HG03280 (cell line): ENCODE results near the gene PNKP.

ENCODE experiments used
- ATAC-seq: cut with Tn5 transposase; IDR thresholded peaks from one replicate; pipeline ENCODE4 v1.9.1; 2021; ENCODE audit warnings: mild to moderate bottlenecking, moderate library complexity; ENCODE audit not compliant: unreplicated experiment

PNKP gene

DNA sequence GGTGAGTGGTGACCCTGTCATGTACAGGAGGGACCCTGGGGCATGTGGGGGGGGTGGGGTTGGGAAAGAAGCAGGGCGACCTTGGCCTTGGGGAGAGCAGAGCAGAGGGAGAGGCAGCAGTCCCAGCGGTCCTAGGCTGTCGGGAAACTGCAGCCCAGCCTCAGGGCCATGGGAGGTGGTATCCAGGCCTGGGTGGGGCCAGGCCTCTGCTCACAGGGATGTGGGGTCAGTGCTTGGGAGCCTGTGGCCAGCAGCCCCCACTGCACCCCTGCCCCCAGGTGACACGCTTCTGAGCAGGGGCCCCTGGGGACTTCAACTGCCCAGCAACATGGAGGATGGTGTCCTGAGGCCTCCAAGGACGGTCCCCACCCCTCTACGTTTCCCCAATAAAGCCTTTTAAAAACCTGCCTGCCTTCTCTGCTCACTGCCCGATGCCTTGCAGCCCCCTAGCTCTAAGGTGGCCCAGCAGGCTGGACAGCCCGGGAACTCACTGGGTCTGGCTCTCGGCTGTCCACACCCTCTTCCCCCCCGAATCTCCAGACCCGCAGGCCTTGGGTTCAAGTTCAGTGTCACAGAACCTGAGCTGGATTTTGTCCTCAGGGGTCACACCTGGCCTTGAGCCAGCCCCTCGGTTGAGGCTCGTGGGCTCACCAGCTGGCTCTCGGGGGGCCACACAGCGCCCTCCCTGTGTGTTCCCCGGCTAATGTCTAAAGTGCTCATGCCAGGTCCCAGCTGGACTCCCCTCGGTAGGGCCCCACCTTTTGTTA is 6.9 kb downstream of the PNKP start:
- no peak for ATAC-seq

DNA sequence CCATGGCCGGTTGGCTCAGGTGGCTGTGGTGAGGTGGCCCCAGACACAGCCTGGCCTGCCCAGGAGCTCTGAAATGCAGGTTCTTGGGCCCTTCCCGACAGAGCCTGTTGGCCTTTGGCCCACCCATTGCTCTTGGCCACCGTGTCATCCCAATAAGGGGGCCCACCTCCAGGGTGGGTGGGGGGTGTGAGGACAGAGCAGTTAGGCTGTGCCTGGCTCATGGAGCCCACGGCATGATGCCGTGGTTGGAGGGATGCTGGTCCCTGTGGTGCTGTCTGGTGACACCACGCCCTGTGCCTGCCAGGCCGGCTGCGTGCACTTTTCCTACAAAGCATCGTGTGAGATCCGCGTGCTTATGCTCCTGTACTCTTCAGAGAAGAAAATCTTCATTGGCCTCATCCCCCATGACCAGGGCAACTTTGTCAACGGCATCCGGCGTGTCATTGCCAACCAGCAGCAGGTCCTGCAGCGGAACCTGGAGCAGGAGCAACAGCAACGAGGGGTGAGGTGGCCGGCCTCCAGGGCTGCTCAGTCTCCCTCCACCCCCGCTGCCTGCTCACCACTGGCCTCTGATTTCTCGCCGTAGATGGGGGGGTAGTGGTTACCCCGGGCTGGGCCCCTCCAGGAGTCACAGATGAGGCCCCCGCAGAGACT is 7.6 kb downstream of the PNKP start:
- ATAC-seq, result no peak

DNA sequence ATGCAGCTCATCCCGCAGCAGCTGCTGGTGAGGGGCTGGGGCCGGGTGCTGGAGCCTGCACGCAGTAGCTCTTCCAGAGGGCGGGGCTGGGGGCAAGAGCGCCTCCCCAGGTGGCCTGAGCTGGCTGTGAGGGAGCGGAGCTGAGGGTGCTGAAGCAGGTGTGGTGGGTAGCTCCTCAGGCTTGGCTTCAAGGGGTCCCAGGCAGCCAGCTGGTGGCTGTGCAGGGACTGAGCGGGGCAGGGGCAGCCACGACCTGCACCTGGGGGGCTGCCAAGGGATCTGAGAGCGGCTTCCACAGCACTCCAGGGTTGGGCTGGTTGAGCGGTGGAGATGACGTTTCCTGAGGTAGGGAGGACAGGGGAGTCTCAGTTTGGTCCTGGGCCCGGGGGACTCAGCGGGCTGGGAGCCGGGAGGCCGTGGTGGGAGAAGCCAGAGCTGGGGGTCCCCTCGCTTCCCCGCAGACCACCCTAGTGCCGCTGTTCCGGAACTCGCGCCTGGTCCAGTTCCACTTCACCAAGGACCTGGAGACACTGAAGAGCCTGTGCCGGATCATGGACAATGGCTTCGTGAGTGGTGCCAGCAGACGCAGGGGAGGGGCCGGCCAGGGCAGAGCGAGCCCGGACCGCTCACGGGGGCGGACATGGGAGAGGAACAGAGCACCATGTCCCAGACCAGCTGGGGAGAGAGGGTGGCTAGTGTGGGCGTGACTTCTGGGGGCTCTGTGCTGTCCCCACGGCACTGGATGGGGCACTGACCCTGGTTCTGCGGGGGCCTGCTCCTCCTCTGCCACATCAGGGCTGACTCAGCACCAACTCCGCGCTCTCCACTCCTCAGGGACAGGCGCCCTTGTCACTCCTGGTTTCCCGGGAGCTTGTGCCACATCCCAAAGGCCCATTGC is 9.0 kb downstream of the PNKP start:
- ATAC-seq, result no peak

DNA sequence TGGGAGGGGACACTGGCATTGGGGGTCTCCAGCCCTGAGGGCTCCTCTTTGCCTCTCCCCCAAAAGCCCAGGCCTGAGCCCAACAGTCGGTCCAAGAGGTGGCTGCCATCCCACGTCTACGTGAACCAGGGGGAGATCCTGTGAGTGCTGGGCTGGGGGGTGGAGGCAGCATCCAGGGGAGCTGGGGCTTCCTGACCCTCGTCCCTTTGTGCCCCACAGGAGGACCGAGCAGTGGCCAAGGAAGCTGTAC is 9.6 kb downstream of the PNKP start:
- no peak for ATAC-seq

DNA sequence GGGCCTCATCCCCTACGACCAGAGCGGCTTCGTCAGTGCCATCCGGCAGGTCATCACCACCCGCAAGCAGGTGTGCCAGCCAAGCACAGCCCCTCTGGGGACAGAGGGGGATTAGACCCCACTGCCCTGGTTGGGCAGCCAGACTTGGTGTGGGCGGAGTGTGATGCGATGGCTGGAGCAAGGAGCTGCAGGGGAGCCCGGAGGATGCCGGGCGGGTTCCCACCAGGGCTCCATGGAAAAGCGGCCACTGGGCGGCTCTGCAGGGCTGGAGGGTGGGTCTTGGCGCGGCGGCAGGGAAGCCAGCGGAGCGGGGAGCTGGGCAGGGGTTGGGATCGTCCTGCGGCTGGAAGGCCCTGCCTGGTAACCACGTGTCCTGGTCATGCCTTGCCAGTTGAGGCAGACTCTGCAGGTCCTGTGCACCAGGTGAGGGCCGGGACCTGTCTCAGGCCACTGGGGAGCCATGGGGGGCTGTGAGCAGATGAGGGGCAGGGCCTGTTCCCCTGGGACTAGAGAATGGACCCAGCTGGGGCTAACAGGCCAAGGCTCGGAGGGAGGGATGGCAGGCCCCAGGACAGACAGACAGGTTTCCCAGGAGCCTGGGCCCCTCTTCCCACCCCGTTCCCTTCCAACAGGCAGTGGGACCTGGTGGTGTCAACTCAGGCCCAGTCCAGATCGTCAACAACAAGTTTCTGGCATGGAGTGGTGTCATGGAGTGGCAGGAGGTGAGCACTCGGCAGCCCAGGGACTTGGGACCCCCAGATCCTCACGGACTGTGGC is 10.1 kb downstream of the PNKP start:
- ATAC-seq, result no peak

DNA sequence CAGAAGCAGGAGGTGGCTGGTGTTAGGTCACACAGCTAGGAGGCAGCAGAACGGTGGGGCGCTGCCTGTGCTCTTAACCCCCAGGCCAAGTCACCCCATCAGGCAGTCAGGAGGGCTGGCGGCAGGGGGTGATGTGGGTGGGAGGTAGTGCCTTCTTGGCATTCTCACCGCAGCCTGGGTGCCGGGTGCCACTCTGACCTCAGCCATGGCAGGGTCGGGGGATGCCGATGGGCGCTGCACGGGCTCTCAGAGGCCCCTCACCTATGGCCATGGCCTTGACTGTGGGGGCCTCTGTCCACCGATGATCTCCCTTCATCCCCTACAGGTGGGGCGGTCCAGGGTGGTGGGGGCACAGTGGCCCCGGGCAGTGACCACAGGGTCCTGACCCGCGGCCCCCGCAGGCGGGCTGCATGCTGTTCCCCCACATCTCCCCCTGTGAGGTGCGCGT is 10.8 kb downstream of the PNKP start:
- ATAC-seq, result no peak

DNA sequence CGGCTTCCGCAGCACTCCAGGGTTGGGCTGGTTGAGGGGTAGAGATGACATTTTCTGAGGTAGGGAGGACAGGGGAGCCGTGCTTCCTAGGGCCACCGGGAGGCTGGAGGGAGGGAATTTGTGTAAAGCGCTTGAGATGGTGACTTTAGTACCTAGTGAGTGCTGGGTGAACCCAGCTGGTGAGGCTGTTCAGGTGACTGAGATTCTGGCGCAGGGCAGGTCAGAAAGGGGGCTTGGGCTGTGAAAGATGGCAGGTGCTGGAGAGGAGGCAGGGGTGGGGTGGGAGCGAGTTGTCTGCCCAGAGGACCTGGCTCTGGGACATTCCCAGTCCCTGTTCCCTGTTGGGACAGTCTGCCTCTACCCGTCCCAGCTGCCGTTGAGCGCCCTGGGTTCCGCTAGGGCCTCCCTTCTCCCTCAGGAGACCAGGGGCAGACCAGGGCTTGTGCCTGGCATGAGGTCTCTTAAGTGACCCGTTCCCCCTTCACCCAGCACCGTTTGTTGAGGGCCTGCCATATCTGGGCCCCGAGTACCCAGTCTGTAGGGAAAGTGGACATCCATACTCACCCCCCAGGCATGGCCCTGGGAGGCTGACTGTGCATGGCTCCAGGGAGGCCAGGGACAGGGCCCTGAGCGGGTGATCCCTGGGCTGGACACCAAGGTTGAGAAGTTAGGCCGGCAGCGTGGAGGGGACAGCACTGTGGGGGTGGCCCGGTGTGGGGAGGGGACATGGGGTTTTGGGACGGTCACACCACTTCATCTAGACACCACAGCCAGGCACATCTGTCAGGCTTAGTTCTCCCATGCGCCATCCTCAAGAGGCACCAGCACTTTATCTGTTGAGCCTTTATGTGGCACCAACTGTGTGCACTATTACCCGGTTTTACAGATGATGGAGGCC is 11.5 kb downstream of the PNKP start:
- ATAC-seq, result no peak

DNA sequence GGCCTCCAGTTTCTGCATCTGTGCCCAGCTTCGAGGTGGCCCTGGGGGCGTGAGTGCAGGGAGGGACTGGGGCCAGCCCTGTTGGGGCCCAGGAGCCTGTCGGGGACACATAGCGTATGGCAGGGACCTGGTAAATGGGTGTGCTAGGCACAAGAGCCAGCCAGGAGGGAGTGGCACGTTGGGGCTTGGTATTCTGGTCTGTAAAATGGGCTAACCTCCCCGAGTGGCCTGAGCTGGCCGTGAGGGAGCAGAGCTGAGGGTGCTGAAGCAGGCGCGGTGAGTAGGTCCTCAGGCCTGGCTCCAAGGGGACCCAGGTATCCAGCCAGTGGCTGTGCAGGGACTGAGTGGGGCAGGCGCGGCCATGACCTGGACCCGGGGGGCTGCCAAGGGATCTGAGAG is 12.1 kb downstream of the PNKP start:
- no peak for ATAC-seq

DNA sequence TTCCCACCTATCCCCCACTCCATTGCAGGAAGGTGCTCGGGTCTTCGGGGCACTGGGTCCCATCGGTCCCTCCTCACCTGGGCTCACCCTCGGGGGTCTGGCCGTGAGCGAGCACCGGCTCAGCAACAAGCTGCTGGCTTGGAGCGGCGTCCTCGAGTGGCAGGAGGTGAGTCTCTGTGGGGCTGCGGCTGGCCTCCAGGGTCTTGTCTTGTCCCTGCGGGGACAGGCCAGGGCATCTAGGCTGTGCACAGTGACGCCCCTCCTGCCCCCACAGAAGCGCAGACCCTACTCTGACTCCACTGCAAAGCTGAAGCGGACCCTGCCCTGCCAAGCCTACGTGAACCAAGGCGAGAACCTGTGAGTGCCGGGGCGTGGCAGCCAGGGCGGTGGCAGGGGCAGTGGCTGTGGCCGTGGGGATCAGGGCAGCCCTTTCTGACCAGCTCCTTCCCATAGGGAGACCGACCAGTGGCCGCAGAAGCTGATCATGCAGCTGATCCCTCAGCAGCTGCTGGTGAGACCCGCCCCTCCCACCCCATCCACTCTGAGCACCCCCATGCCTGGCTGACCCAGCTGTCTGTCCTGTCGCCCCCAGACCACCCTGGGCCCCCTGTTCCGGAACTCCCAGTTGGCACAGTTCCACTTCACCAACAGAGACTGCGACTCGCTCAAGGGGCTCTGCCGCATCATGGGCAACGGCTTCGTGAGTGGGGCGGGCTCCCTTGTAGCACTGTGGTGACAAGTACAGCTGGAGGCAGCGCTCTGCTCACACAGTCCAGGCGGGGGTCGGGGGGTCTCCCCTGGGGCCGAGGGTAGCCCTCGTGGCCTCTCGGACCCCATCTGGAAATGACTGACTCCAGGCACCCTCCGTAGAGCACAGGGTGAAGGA is 12.8 kb downstream of the PNKP start:
- no peak for ATAC-seq

DNA sequence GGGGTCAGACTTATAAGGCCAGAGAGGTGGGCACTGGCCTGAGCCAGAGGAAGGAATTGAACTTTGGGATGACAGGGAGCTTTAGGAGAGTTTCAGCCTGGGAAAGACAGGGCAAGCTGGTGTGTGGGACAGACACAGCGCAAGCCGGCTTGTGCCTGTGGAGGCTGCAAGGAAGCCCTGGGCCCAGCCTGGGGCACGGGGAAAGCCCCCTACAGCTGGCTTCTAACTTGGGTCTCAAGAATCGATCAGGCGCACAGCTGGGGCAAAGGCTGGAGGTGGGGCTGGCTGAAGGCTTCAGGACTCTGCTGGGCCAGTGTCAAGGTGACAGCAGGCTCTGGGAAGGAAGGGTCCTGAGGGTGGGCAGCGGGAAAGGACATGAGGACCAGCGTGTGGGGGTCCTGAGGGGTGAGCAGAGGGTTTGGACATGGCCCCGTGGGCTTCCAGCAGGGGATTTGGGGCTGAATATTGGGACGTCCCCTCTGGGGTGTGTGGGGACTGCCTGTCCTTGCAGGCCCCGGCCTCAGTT is 13.5 kb downstream of the PNKP start:
- no peak for ATAC-seq

DNA sequence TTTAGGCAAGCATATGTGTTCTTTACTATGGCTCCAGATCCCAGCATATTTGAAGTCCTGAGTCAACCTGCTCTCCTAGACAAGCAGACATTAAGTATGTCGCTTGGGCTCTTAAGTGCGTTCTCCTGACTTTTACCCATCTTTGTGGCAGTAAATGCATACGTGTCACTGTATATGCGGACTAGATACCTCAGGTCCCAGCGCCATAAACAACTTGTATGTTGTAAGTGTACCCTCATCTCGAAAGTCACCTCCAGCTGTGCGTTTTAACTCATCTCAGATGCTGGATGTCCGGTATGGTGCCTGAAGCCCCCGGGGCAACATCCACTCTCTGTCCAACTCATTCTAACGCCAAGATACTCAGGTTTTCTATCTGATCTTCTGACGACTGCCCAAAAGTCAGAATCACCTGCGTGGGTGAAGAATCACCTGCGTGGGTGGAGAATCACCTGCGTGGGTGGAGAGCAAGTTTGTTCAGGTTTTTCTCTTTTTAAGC is 14.7 kb downstream of the PNKP start:
- no peak for ATAC-seq

DNA sequence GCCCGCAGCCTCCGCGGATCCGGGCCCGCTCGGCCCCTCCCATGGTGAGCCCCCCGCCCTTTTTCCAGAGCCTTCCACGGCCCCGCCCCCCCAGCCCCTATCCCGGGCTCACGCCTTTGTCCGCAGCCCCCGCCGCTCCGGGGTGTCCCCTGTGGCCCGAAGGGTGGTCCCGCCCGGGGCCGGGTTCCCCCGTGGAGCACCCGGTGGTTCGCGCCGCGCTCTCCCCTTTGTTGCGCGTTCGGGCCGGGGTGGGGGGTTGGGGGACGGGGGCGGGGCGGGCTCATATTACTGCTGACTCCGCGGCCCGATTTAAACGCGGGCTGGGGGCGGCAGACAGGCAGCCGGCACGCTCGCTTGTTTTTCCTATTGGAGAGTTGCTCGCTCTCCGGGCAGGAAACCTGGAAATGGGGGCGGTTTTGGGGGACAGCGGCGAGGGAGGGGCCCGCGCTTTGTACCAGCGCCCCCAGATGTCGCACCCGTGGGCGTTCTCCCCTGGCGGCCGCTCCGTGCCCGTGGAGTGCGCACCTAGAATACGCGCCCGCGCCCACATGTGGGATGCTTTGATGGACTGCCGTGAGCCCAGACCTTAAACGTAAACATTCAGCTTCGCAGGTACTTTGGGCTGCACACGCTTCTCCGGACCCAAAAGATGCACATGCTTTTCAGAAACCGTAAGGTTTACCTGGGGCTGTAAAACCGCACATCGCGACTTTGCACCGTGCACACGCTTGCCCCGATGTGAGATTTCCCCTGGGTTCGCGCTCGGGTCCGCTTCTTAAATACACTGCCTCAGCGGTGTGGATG is 15.7 kb downstream of the PNKP start:
- peak; percentile 12 for ATAC-seq

DNA sequence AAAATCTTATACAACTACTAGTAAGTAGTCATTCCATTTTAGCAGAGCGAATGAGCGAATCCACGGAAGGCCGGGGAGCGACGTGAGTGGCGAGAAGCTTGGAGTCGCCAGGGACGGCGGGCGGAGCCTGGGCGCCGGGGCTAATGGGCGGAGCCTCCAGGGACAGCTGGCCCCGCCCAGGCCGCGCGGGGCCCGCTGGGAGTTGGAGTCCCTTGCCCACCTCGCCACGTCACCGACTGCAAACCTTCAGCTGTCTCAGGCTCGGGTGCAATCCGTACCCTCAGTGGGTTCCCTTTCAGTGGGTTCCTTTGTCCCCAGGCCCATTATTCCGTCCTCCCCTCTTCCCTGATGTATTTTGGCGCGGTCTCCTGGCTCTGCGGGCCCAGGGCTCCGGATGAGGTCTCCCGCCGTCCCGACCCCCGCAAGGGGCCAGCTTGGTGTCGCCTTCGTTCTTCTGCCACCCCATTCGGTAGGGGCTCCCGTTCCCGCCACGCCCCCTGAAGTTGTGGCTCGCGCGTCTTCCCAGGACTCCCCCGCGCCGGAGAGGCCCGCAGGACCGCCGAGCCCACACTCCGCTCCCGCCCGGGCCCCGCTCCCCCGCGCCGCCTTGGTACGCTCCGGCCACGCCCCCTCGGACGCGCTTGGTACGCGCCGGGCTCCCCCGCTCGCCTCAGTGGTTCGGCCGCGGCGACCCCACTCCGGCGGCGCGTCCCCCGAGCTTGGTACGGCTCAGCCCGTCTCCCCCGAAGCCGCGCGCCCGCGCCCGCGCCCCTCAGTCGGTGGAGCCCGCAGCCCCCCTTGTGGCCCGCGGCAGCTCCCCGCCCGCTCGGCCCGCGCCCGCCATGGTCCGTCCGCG is 16.7 kb downstream of the PNKP start, which contains the start of gene PTOV1:
PTOV1 (plus strand) TSS at position 673 of the 856 bp plus-strand sequence.
- peak; percentile 75 for ATAC-seq

DNA sequence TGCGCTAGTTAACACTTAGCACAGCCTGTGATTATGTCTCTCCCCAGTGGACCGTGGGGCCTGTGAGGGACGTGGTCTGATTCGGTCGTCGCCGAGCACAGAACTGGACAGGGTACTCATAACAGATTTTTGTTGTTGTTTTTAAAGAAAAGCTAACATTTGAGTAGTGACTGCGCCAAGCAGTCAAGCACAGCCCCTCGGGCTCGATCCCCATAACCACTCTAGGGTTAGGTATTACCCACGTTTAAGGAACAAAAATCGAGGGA is 17.2 kb downstream of the PNKP start:
- no peak for ATAC-seq

DNA sequence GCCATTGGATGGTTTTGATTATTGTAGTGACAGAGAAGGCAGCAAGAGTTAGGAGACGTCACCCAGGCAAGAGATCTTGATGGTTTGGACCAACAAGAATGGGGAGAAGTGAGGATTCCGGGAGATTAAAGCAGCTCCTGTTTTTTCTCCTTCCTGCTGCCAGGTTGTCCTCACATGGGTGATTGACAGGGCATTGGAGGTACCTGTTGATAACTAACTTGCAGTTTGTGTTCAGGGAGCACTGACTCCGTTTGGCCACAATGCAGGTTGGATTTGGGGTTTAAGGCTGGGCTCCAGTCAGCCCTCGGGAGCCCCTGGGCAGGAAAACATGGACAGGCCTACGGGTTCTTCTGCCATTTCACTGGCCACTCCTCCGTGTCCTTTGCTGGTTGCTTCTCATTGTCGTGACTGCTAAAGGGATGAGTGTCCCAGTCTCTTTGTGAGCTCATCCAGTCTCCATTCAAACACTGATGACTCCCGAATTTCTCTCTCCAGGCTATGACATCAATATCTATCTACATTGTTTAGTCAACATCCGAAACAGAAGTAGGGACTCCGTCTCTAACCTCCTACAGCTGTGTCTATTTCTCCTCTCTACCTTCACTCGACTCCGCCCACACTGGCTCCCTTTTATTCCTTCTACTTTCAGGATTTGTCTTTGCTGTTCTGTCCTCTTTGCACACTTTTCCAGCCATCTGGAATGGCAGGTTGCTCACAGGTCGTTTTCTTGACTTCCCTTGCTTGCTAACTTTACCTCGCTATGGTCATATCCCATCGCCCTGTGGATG is 17.7 kb downstream of the PNKP start:
- no peak for ATAC-seq

DNA sequence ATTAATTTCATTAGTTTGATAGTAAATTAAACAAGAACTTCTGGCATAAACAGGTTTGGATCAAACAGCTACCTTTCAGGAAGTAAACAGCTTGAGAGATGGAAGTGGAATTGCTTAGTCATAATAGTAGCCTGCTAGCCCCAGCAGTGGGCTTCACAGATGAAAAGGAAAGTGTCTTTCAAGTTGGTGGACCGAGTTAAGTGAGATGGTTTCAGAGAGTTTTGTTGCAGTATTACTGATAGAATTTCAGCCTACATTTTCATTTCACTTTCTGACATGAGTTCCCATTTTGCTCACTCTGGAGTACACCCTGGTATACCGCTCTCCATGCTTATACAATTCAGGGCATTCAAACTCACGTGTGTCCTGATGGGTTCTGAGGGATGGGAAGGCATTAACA is 18.4 kb downstream of the PNKP start:
- no peak for ATAC-seq
